Psoas muscle (tissue), 8 donors: ENCODE measurements around the gene SMIM3. TPM values are rescaled to one million over a fixed set of nuclear protein-coding genes. Genes with fewer than 3 reads are reported as not detected.
A peak's percentile ranks its signal among the peaks of the same experiment; 100 is the strongest.

Experiments used
- ATAC-seq, 4 donors: fragments of 200-7000 bp; cut with Tn5 transposase; one replicate each; pipeline ENCODE4 v1.9.1; 2020; ENCODE audit warnings: moderate library complexity in 3 of 4, mild to moderate bottlenecking in 2 of 4
- DNase-seq, 2 donors: peaks; one replicate each; pipeline ENCODE4 v3.0.0-alpha.2; 2020
- H3K27ac ChIP-seq: fragments of 200-600 bp; one replicate; pipeline ENCODE4 v1.8.0; 2022
- H3K27me3 ChIP-seq, 3 donors: fragments of 200-600 bp in 1 of 3; one replicate each; pipeline versions ENCODE4 v1.6.1 to v1.8.0; 2013 to 2022; ENCODE audit warnings: low read length in 2 of 3, mild to moderate bottlenecking in 2 of 3, moderate library complexity in 1 of 3; ENCODE audit not compliant: insufficient read depth in 3 of 3
- H3K36me3 ChIP-seq, 2 donors: fragments of 200-600 bp in 1 of 2; one replicate each; pipeline versions ENCODE4 v1.6.1 to v1.8.0; 2013 to 2022; ENCODE audit warnings: low read depth in 1 of 2, mild to moderate bottlenecking in 1 of 2, moderate library complexity in 1 of 2; ENCODE audit not compliant: insufficient read depth in 1 of 2
- H3K4me1 ChIP-seq: fragments of 200-600 bp; one replicate; pipeline ENCODE4 v1.8.0; 2022
- H3K4me3 ChIP-seq: fragments of 200-600 bp; one replicate; pipeline ENCODE4 v1.8.0; 2022; ENCODE audit warnings: mild to moderate bottlenecking
- H3K9me3 ChIP-seq: fragments of 200-600 bp; one replicate; pipeline ENCODE4 v1.8.0; 2022
- WGBS, 3 donors: extraction: QIAGEN DNeasy Blood & Tissue Kit; methylation state at CpG; one replicate each; pipeline versions ENCODE4 v1.1.6 to v1.1.7; 2013; 5-methylcytosine and 5-hydroxymethylcytosine counted together
- intact Hi-C, 2 donors: fragments of 100-400 bp; cut with DNase I; formaldehyde crosslinking; loops; one replicate each; pipeline versions ENCODE4 v1.11.0 to v1.14.2; 2022
- polyA plus RNA-seq, 3 donors: library from polyadenylated mRNA; stranded (reverse); fragments of 200-250 nt; gene quantifications; one replicate each; pipeline ENCODE4 v1.2.3, GENCODE V29; 2013
- total RNA-seq, 4 donors: library from RNA; stranded (reverse); fragmentation: NEBNext Ultra II Directional in 2 of 4; extraction: Animal tissue kit (Norgen Biotek cat#: 25700) in 2 of 4; gene quantifications; one replicate each; pipeline versions ENCODE4 v1.2.1 to v1.2.4, GENCODE V29; 2021 to 2023
- TF ChIP-seq, protein P1 (sequence below): fragments of 200-600 bp; IDR thresholded peaks from one replicate; pipeline ENCODE4 v1.8.0; 2022; ENCODE audit warnings: antibody characterized with exemption
- donor health status: healthy with polysubstance abuse.
- donor health status: DM: no; HTN: no; CAD: no; lungs with moderate emphysema.
- donor health status: Bipolar disorder and iron deficiency.
- donor health status: healthy.
- donor health status: DM: yes; HTN: yes; CAD: no.
- donor health status: DM: no; HTN: no; CAD: no.
- donor health status: DM: no; HTN: no; CAD: no.
- donor health status: DM: yes; HTN: yes; CAD: no.

The SMIM3 gene
- total and polyA plus RNA-seq, 7 donors: 6.4 to 25.5 (median 7.0) TPM

DNA sequence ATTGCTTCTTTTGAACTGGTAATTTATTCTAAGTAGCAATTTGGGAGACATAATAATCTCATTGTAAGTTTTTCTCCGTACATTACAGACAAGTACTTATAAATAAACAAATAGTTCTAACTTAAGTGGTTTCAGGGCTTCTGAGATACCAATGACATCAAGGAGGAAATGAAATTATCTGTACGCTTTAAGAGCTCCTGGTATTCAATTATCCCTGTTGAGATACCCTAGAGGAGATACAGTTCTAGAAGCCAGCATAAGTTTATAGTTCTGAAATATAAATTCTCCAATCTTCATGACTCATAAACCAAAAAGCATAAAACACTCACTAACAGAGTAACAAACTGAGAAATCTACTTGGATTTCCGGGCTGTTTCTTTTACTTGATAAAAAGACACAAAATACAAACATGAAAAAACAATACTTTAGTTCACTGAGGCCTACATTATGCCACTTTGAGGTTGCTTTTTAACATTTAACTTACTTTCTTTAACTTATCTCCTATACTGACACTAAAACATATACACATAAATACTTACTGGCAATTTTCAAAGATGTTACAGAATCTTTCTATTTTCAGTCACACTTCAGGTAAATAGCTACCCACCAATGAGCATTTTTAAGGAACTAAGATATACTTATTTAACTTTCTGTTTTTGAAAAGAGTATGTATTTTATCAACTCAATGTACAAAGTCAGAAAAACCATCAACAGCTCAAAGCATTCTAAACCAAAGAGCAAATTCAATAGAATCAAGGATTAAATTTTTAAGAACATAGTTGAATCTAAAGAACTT is 27.3 kb upstream of the SMIM3 start:
- WGBS, 3 donors: 73 to 79% (median 78%) methylated on average over 3 of the region's 3 CpGs
- Histone ChIP-seq H3K4me3 (no peak overlapping the region), H3K27me3 (no peaks in the 10 kb centered on the region), H3K4me1 (peaks cover 7% of the 10 kb centered on the region), H3K9me3 (no peaks in the 10 kb centered on the region), H3K36me3 (peaks cover 7 to 72% of the 10 kb centered on the region in 2 donors), H3K27ac (peak overlapping the region; percentile 1)
- DNase-seq (no peak), ATAC-seq (no peak)
- intact Hi-C loops: no loop called here
- TF ChIP-seq, protein P1, sequence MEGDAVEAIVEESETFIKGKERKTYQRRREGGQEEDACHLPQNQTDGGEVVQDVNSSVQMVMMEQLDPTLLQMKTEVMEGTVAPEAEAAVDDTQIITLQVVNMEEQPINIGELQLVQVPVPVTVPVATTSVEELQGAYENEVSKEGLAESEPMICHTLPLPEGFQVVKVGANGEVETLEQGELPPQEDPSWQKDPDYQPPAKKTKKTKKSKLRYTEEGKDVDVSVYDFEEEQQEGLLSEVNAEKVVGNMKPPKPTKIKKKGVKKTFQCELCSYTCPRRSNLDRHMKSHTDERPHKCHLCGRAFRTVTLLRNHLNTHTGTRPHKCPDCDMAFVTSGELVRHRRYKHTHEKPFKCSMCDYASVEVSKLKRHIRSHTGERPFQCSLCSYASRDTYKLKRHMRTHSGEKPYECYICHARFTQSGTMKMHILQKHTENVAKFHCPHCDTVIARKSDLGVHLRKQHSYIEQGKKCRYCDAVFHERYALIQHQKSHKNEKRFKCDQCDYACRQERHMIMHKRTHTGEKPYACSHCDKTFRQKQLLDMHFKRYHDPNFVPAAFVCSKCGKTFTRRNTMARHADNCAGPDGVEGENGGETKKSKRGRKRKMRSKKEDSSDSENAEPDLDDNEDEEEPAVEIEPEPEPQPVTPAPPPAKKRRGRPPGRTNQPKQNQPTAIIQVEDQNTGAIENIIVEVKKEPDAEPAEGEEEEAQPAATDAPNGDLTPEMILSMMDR: no peak

DNA sequence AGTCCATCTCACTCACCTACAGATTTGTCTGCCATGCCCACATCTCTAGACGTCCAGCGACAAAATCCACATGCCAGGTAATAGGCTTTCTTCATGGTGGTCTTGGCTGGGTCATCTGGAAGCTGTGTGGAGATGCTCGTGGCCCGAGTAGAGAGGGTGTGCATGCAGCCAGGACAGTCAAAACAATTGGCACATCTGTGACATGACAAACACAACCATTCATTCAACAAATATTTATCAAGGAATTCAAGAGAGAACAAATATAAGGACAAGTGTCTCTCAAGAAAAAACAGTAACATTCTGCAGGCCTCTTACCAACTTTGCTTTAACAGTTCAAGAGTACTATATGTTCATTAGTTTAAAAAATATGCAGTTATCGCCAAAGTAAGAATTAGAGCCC is 25.1 kb upstream of the SMIM3 start:
- intact Hi-C loops: no loop called here
- TF ChIP-seq, protein P1: no peak
- peaks cover 19% of the 10 kb centered on the region for H3K4me1 ChIP-seq

DNA sequence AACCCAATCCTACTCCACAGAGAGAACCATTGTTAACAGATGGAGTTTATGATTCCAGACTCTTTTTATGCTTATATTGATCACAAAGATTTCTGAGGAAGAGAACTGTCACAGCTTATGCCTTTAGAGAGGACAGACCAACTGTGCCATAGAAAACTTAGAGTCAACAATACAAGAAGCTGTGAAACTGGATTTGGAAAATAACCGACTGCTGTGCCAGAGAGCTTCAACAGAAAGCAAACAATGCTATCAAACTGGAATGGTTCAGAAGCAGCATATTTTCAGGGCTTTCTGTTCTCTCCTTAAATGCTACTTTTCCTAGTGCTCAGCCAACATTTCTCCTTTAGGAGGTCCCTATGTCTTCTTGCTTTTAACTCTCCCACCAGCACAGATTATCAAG is 24.7 kb upstream of the SMIM3 start:
- Histone ChIP-seq H3K4me1 (peaks cover 19% of the 10 kb centered on the region), H3K36me3 (peaks cover 7 to 73% of the 10 kb centered on the region in 2 donors)
- WGBS, 3 donors: 75 to 92% (median 76%) methylated on average over 1 of the region's 1 CpG

More for the DNA sequence above, 25.1 kb upstream of the SMIM3 start:
- no peaks in the 10 kb centered on the region for H3K27me3 ChIP-seq
- no peak for ATAC-seq
- WGBS, 3 donors: 82 to 85% (median 82%) methylated on average over 5 of the region's 5 CpGs
- no peak for DNase-seq
- H3K4me3 ChIP-seq: no peak overlapping the region
- H3K27ac ChIP-seq: no peak overlapping the region
- peaks cover 7 to 75% of the 10 kb centered on the region in 2 donors for H3K36me3 ChIP-seq
- no peaks in the 10 kb centered on the region for H3K9me3 ChIP-seq

DNA sequence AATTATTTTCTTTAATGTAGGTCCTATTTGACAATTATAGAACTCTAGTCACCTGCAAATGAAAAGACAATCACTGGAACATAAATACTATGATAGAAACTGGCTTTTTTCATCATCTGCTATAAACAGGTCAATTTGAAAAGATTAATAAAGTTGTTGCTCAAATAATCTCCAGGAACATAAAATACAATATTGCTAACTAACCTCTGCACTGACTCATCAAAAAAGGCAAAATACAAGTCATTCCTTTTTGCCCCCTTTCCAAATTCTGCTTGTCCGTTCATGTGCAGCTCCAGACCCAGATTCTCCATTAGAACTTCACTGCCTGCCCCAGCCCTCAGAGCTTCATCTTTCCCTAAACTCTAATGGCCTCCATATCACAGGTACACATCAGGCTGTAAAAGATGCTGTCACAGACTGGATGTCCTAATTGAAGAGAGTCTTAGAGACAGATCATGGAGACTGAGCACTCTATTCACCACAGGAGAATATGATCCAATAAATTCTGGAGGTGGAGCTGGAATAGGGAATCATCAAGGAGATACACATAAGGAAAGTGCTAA is 21.4 kb upstream of the SMIM3 start:
- DNase-seq (no peak), ATAC-seq (no peak)
- no peaks in the 10 kb centered on the region for H3K27me3 ChIP-seq
- peak overlapping the region; percentile 94 for H3K27ac ChIP-seq
- H3K4me1 ChIP-seq: peaks cover 14% of the 10 kb centered on the region
- TF ChIP-seq, protein P1: no peak
- intact Hi-C loops: no loop called here
- H3K9me3 ChIP-seq: no peaks in the 10 kb centered on the region
- 63 to 79% (median 73%) methylated on average over 1 of the region's 1 CpG for WGBS, 3 donors
- H3K36me3 ChIP-seq: peaks cover 3 to 44% of the 10 kb centered on the region in 2 donors
- H3K4me3 ChIP-seq: peak overlapping the region; percentile 77

More for the DNA sequence above, 24.7 kb upstream of the SMIM3 start:
- no peak for DNase-seq
- TF ChIP-seq, protein P1: no peak
- intact Hi-C loops: loop anchor here in 1 of 2 donors (2.0 kb wide), 1 partner anchor 19 kb away; no protein-coding TSS in a partner anchor
- no peaks in the 10 kb centered on the region for H3K27me3 ChIP-seq
- ATAC-seq: no peak
- no peaks in the 10 kb centered on the region for H3K9me3 ChIP-seq
- H3K27ac ChIP-seq: no peak overlapping the region
- H3K4me3 ChIP-seq: no peak overlapping the region
